ENCODE measurements around the gene MLPH. TPM values are rescaled to one million over a fixed set of nuclear protein-coding genes. Genes with fewer than 3 reads are reported as not detected.

Gene MLPH
- total and polyA plus RNA-seq, 2 experiments from 2014 or later = 8.1 to 10.8 TPM

GRCh38 chr2:237597196-237598145 lies 110.4 kb downstream of the MLPH start:
- in situ Hi-C loops (cut with MboI) = loop anchor here (25.0 kb wide), 1 partner anchor 665 kb away; no protein-coding TSS in a partner anchor
- DNase-seq = no peak
- peaks cover 8% of the 10 kb centered on the region for H3K4me1 ChIP-seq (ENCODE audit: insufficient read depth)
- no peak overlapping the region for H3K4me3 ChIP-seq
- H3K36me3 ChIP-seq (ENCODE audit: low read depth) = no peaks in the 10 kb centered on the region
- H3K27ac ChIP-seq = no peak overlapping the region
- TF ChIP-seq EZH2phosphoT487 (IDR thresholded peaks at IDR 0.05; ENCODE audit: insufficient read depth, low read depth) = no peak
- TF ChIP-seq EZH2 (IDR thresholded peaks at IDR 0.05; ENCODE audit: insufficient read depth, poor library complexity, severe bottlenecking) = no peak
- H3K9me3 ChIP-seq (ENCODE audit: low read depth) = no peaks in the 10 kb centered on the region
- no peak overlapping the region for H2AFZ ChIP-seq
- no peaks in the 10 kb centered on the region for H3K9me2 ChIP-seq (ENCODE audit: insufficient read depth)
- 85 to 90% methylated on average over 24 to 29 of the region's 29 CpGs for WGBS, 2 experiments (ENCODE audit: low coverage in 1 of 2, low lambda C conversion rate in 2 of 2, missing lambda C conversion rate in 2 of 2)
- no peaks in the 10 kb centered on the region for H4K20me1 ChIP-seq (ENCODE audit: insufficient read depth)
- H3K4me2 ChIP-seq (ENCODE audit: unreplicated experiment) = no peak overlapping the region
- no peaks in the 10 kb centered on the region for H3F3A ChIP-seq (ENCODE audit: insufficient read depth)
- H3K27me3 ChIP-seq (replicated peaks; ENCODE audit: insufficient read depth) = no peaks in the 10 kb centered on the region
- no peaks in the 10 kb centered on the region for H3K79me2 ChIP-seq (ENCODE audit: insufficient read depth)
- H3K9ac ChIP-seq = no peak overlapping the region

GRCh38 chr2:237598468-237599208 lies 111.6 kb downstream of the MLPH start:
- in situ Hi-C loops (cut with MboI) = loop anchor here (25.0 kb wide), 1 partner anchor 664 kb away; no protein-coding TSS in a partner anchor
- Histone ChIP-seq H3K4me2 (ENCODE audit: unreplicated experiment) (no peak overlapping the region), H3K9ac (no peak overlapping the region), H3K79me2 (ENCODE audit: insufficient read depth) (no peaks in the 10 kb centered on the region), H3K9me3 (ENCODE audit: low read depth) (no peaks in the 10 kb centered on the region), H3F3A (ENCODE audit: insufficient read depth) (no peaks in the 10 kb centered on the region), H4K20me1 (ENCODE audit: insufficient read depth) (no peaks in the 10 kb centered on the region), H3K27me3 (replicated peaks; ENCODE audit: insufficient read depth) (no peaks in the 10 kb centered on the region), H3K4me1 (ENCODE audit: insufficient read depth) (peaks cover 12% of the 10 kb centered on the region), H3K27ac (no peak overlapping the region), H3K9me2 (ENCODE audit: insufficient read depth) (no peaks in the 10 kb centered on the region), H3K36me3 (ENCODE audit: low read depth) (no peaks in the 10 kb centered on the region), H3K4me3 (no peak overlapping the region), H2AFZ (no peak overlapping the region)
- TF ChIP-seq EZH2 (IDR thresholded peaks at IDR 0.05; ENCODE audit: insufficient read depth, poor library complexity, severe bottlenecking) = no peak
- TF ChIP-seq EZH2phosphoT487 (IDR thresholded peaks at IDR 0.05; ENCODE audit: insufficient read depth, low read depth) = no peak
- no peak for DNase-seq
- WGBS, 2 experiments (ENCODE audit: low coverage in 1 of 2, low lambda C conversion rate in 2 of 2, missing lambda C conversion rate in 2 of 2) = 92 to 94% methylated on average over 14 of the region's 14 CpGs

- Histone ChIP-seq H3F3A (ENCODE audit: insufficient read depth) (no peaks in the 10 kb centered on the region), H2AFZ (peak overlapping the region; percentile 95), H3K36me3 (ENCODE audit: low read depth) (no peaks in the 10 kb centered on the region), H3K9me3 (ENCODE audit: low read depth) (no peaks in the 10 kb centered on the region), H3K27ac (peak overlapping the region; percentile 40), H3K9ac (peak overlapping the region; percentile 62), H3K9me2 (ENCODE audit: insufficient read depth) (no peaks in the 10 kb centered on the region), H3K4me1 (ENCODE audit: insufficient read depth) (peaks cover 12% of the 10 kb centered on the region), H3K79me2 (ENCODE audit: insufficient read depth) (no peaks in the 10 kb centered on the region), H4K20me1 (ENCODE audit: insufficient read depth) (no peaks in the 10 kb centered on the region), H3K27me3 (replicated peaks; ENCODE audit: insufficient read depth) (no peaks in the 10 kb centered on the region), H3K4me2 (ENCODE audit: unreplicated experiment) (peak overlapping the region; percentile 76), H3K4me3 (peak overlapping the region; percentile 34; the same call in 1 of the 2 replicates)
- DNase-seq = no peak
- in situ Hi-C loops (cut with MboI) = loop anchor here (25.0 kb wide), 1 partner anchor 663 kb away; no protein-coding TSS in a partner anchor
- no peak for TF ChIP-seq EZH2 (IDR thresholded peaks at IDR 0.05; ENCODE audit: insufficient read depth, poor library complexity, severe bottlenecking)
- WGBS, 2 experiments (ENCODE audit: low coverage in 1 of 2, low lambda C conversion rate in 2 of 2, missing lambda C conversion rate in 2 of 2) = 74 to 75% methylated on average over 8 to 9 of the region's 9 CpGs
Observed at GRCh38 chr2:237599465-237600110, 112.5 kb downstream of the MLPH start.

Measured in GM23248 (cell line).